A549 (cell line): Measurements from ENCODE around the gene GRID1. TPM values are rescaled to one million over a fixed set of nuclear protein-coding genes. Genes with fewer than 3 reads are reported as not detected.

Experiments used
- ATAC-seq, 2 experiments: fragments of 200-7000 bp in 1 of 2; fragments of >200 bp in 1 of 2; cut with Nextera tagmentation in 1 of 2; cut with Tn5 transposase in 1 of 2; 3 replicates each; pipeline versions ENCODE4 v1.8.0 to v1.9.1; 2018 to 2020; ENCODE audit warnings: mild to moderate bottlenecking in 1 of 2, moderate library complexity in 1 of 2
- CTCF ChIA-PET: fragments of 300-600 bp; sonication (Branson Sonifier 250); formaldehyde crosslinking; extraction: SDS; loops from one replicate; lab custom pipeline; 2021; ENCODE audit warnings: antibody characterized with exemption, inconsistent platforms; lab: Yijun Ruan, JAX
- POLR2A ChIA-PET: fragments of 350-600 bp; formaldehyde crosslinking; extraction: SDS; loops from one replicate; lab custom pipeline; 2021; ENCODE audit warnings: antibody characterized with exemption, inconsistent platforms; lab: Yijun Ruan, JAX
- DNase-seq, 2 experiments: peaks; one replicate each; pipeline versions ENCODE4 v3.0.0 to v3.0.0-alpha.2; 2011 to 2016; ENCODE audit warnings: low read depth in 1 of 2, low spot score in 1 of 2
- FAIRE-seq: peaks from 2 replicates; lab custom pipeline; 2011; peaks lifted over from hg19 to GRCh38; lab: Jason Lieb, UNC
- H3K27ac ChIP-seq, 2 experiments: fragments of >200 bp; sonication (Bioruptor Twin); formaldehyde crosslinking; 3 replicates each; pipeline ENCODE4 v1.5.1; 2016 to 2017
- H3K4me1 ChIP-seq: fragments of >200 bp; sonication (Bioruptor Twin); formaldehyde crosslinking; 3 replicates; pipeline ENCODE4 v1.6.1; 2016
- H3K4me2 ChIP-seq: fragments of >200 bp; sonication (Bioruptor Twin); formaldehyde crosslinking; 3 replicates; pipeline ENCODE4 v1.6.1; 2016
- H3K4me3 ChIP-seq: fragments of >200 bp; sonication (Bioruptor Twin); formaldehyde crosslinking; 3 replicates; pipeline ENCODE4 v1.5.1; 2016
- H3K9me3 ChIP-seq: fragments of >200 bp; sonication (Bioruptor Twin); formaldehyde crosslinking; 3 replicates; pipeline ENCODE4 v1.6.1; 2016
- BHLHE40 ChIP-seq: IDR thresholded peaks from 2 replicates; pipeline ENCODE4 v1.6.1; 2012; ENCODE audit warnings: low read depth, low read length, inconsistent platforms
- CBX8 ChIP-seq: fragments of 200-600 bp; sonication (generic); IDR thresholded peaks from 2 replicates; pipeline ENCODE4 v1.6.1; 2016
- EHMT2 ChIP-seq: fragments of 200-600 bp; sonication (generic); IDR thresholded peaks from 2 replicates; pipeline ENCODE4 v1.6.1; 2016; ENCODE audit warnings: antibody characterized with exemption, low read depth, mild to moderate bottlenecking, moderate library complexity
- HOXB13 ChIP-seq: fragments of 250-450 bp; sonication (Bioruptor Pico); IDR thresholded peaks from 2 replicates; pipeline ENCODE4 v1.5.0; 2020; ENCODE audit warnings: low read depth, mild to moderate bottlenecking, moderate library complexity
- JUNB ChIP-seq: fragments of >200 bp; sonication (Bioruptor Twin); formaldehyde crosslinking; IDR thresholded peaks from 2 replicates; pipeline ENCODE4 v1.6.1; 2016
- KDM5A ChIP-seq: fragments of 200-600 bp; sonication (generic); IDR thresholded peaks from 2 replicates; pipeline ENCODE4 v1.6.1; 2016; ENCODE audit warnings: antibody characterized with exemption, mild to moderate bottlenecking
- MAX ChIP-seq: IDR thresholded peaks from 2 replicates; pipeline ENCODE4 v1.6.1; 2012
- MYC ChIP-seq: IDR thresholded peaks from 2 replicates; pipeline ENCODE4 v1.6.1; 2012; ENCODE audit warnings: mild to moderate bottlenecking, inconsistent platforms, low read length, improper control_type of control experiment, borderline replicate concordance
- NFE2L2 ChIP-seq: fragments of 150-350 bp; conservative IDR thresholded peaks from 2 replicates; pipeline ENCODE4 v1.6.1; 2014; ENCODE audit warnings: low read length
- POLR2AphosphoS2 ChIP-seq: conservative IDR thresholded peaks from 2 replicates; pipeline ENCODE4 v1.6.1; 2012; ENCODE audit warnings: low read length, improper control_type of control experiment, inconsistent platforms
- RAD21 ChIP-seq, 2 experiments: fragments of >200 bp in 1 of 2; sonication (Bioruptor Twin) in 1 of 2; formaldehyde crosslinking in 1 of 2; IDR thresholded peaks in 1 of 2; conservative IDR thresholded peaks in 1 of 2; 2 replicates in 1 of 2; 3 replicates in 1 of 2; pipeline ENCODE4 v1.6.1; 2012 to 2018; ENCODE audit warnings: inconsistent platforms in 1 of 2
- RCOR1 ChIP-seq: fragments of 150-350 bp; IDR thresholded peaks from 2 replicates; pipeline ENCODE4 v1.6.1; 2014; ENCODE audit warnings: antibody characterized with exemption, low read length, low read depth
- RNF2 ChIP-seq: fragments of 200-600 bp; sonication (generic); IDR thresholded peaks from 2 replicates; pipeline ENCODE4 v1.6.1; 2016; ENCODE audit warnings: low read depth, mild to moderate bottlenecking, antibody characterized with exemption, moderate library complexity, borderline replicate concordance
- SMC3 ChIP-seq: fragments of >200 bp; sonication (Bioruptor Twin); formaldehyde crosslinking; IDR thresholded peaks from 3 replicates; pipeline ENCODE4 v1.6.1; 2018; ENCODE audit warnings: inconsistent platforms
- SREBF2 ChIP-seq: fragments of 450-650 bp; IDR thresholded peaks from 2 replicates; pipeline ENCODE4 v1.6.1; 2014; ENCODE audit warnings: mild to moderate bottlenecking, moderate library complexity
- WGBS: methylation state at CpG from one replicate; pipeline ENCODE4 v1.1.6; 2017; ENCODE audit errors: missing lambda C conversion rate; 5-methylcytosine and 5-hydroxymethylcytosine counted together
- polyA plus RNA-seq, 4 experiments: library from polyadenylated mRNA; depleted of rRNA in 3 of 4; stranded (reverse); fragments of >200 nt; fragmentation: RNase III in 1 of 4; extraction: RNeasy Plus Mini Kit Qiagen cat#74134 plus additional on column Dnase treatment in 1 of 4; gene quantifications; 2 replicates in 3 of 4; 3 replicates in 1 of 4; pipeline ENCODE4 v1.2.3, GENCODE V29; 2011 to 2017
- TF ChIP-seq, protein P1 (sequence below): fragments of >200 bp; sonication (Bioruptor Twin); formaldehyde crosslinking; IDR thresholded peaks from 2 replicates; pipeline ENCODE4 v1.6.1; 2016
- TF ChIP-seq, protein P2 (sequence below): fragments of 150-350 bp; IDR thresholded peaks from 2 replicates; pipeline ENCODE4 v1.6.1; 2014; ENCODE audit warnings: low read depth, mild to moderate bottlenecking, low read length
- TF ChIP-seq, protein P3 (sequence below): IDR thresholded peaks from 2 replicates; pipeline ENCODE4 v1.6.1; 2012; ENCODE audit warnings: low read depth, borderline replicate concordance
- TF ChIP-seq, protein P4 (sequence below): fragments of 200-600 bp; sonication (generic); IDR thresholded peaks from 2 replicates; pipeline ENCODE4 v1.6.1; 2016; ENCODE audit warnings: antibody characterized with exemption, mild to moderate bottlenecking, moderate library complexity

GRID1 gene
- polyA plus RNA-seq, 2 of the 4 experiments (the other 2 are of a cell fraction), result 0.14 to 0.30 TPM

- TF ChIP-seq, protein P1, sequence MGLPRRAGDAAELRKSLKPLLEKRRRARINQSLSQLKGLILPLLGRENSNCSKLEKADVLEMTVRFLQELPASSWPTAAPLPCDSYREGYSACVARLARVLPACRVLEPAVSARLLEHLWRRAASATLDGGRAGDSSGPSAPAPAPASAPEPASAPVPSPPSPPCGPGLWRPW, result no peak
- TF ChIP-seq KDM5A (no peak), NFE2L2 (no peak), MAX (no peak)
Observed at GRCh38 chr10:86310291-86310690, 56.3 kb downstream of the GRID1 start (continued).

- no peak overlapping the region for H3K27ac ChIP-seq
- CTCF ChIA-PET, result no interaction called here
- ATAC-seq (no peak), FAIRE-seq (no peak), DNase-seq (no peak)
- H3K4me3 ChIP-seq, result no peak overlapping the region
- H3K4me1 ChIP-seq, result no peaks in the 10 kb centered on the region
- H3K4me2 ChIP-seq, result no peak overlapping the region
- POLR2A ChIA-PET, result no interaction called here
- H3K9me3 ChIP-seq, result no peaks in the 10 kb centered on the region
- WGBS, result no CpG with 5 or more reads among the region's 1 CpG
- TF ChIP-seq SMC3, result no peak
Observed at GRCh38 chr10:86308056-86308455, 58.5 kb downstream of the GRID1 start.

DNA sequence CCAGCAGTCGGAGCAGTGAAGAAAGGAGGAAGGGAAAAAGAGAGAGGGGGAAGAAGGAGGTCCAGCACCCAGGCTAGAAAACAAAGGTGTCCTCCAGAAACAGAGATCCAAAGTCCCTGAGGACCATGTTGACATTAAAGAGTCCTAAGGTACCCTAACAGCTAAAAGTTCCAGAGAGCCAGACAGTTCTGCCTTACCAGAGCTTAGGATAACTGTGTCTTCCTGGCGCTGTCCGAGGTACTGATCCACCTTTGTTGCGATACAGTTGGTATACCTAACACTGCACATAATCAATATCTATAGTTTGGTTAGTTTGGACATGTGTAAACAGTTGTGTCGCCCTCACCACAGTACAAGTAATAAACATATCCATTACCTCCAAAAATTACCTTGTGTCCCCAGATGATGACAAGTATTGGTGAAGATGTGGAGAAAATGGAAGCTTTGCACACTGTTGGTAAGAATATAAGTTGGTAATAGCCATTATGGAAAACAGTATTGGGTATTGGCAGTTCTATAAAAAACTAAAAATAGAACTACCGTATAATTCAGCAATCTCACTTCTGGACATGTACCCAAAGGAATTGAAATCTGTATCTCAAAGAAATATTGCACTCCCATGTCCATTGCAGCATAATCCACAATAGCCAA, 59.8 kb downstream of the GRID1 start:
- no peak for FAIRE-seq

GRCh38 chr10:86305521-86305920, 61.1 kb downstream of the GRID1 start:
- no peak for ATAC-seq
- CTCF ChIA-PET, result no interaction called here
- no peak for DNase-seq
- Histone ChIP-seq H3K9me3 (no peaks in the 10 kb centered on the region), H3K4me1 (no peaks in the 10 kb centered on the region)
- no peak for FAIRE-seq
- TF ChIP-seq CBX8, result no peak
- no peak for TF ChIP-seq RCOR1
- TF ChIP-seq, protein P2, sequence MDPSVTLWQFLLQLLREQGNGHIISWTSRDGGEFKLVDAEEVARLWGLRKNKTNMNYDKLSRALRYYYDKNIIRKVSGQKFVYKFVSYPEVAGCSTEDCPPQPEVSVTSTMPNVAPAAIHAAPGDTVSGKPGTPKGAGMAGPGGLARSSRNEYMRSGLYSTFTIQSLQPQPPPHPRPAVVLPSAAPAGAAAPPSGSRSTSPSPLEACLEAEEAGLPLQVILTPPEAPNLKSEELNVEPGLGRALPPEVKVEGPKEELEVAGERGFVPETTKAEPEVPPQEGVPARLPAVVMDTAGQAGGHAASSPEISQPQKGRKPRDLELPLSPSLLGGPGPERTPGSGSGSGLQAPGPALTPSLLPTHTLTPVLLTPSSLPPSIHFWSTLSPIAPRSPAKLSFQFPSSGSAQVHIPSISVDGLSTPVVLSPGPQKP, result no peak
- TF ChIP-seq BHLHE40, result no peak
- TF ChIP-seq HOXB13 (CRISPR knock-in tag), result no peak
- no peak for TF ChIP-seq SMC3
- no peak for TF ChIP-seq JUNB
- TF ChIP-seq, protein P3, sequence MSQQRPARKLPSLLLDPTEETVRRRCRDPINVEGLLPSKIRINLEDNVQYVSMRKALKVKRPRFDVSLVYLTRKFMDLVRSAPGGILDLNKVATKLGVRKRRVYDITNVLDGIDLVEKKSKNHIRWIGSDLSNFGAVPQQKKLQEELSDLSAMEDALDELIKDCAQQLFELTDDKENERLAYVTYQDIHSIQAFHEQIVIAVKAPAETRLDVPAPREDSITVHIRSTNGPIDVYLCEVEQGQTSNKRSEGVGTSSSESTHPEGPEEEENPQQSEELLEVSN, result no peak
- no peak for TF ChIP-seq MYC
- no peak for TF ChIP-seq POLR2AphosphoS2
- TF ChIP-seq SREBF2, result no peak
- TF ChIP-seq, all 56 proteins: peak for 0
- no peak overlapping the region for H3K4me2 ChIP-seq
- WGBS, result 0% methylated on average over 1 of the region's 1 CpG
- no peak overlapping the region for H3K27ac ChIP-seq
- POLR2A ChIA-PET, result no interaction called here
- no peak overlapping the region for H3K4me3 ChIP-seq

More for the DNA sequence above, 59.8 kb downstream of the GRID1 start:
- no peak for DNase-seq
- ChIA-PET POLR2A (no interaction called here), CTCF (no interaction called here)
- ATAC-seq, result peak; percentile 26 to 54; a peak in 2 of 6 replicates
- Histone ChIP-seq H3K4me3 (no peak overlapping the region), H3K4me1 (no peaks in the 10 kb centered on the region), H3K4me2 (no peak overlapping the region)
- no peak for TF ChIP-seq RNF2
- TF ChIP-seq, protein P4, sequence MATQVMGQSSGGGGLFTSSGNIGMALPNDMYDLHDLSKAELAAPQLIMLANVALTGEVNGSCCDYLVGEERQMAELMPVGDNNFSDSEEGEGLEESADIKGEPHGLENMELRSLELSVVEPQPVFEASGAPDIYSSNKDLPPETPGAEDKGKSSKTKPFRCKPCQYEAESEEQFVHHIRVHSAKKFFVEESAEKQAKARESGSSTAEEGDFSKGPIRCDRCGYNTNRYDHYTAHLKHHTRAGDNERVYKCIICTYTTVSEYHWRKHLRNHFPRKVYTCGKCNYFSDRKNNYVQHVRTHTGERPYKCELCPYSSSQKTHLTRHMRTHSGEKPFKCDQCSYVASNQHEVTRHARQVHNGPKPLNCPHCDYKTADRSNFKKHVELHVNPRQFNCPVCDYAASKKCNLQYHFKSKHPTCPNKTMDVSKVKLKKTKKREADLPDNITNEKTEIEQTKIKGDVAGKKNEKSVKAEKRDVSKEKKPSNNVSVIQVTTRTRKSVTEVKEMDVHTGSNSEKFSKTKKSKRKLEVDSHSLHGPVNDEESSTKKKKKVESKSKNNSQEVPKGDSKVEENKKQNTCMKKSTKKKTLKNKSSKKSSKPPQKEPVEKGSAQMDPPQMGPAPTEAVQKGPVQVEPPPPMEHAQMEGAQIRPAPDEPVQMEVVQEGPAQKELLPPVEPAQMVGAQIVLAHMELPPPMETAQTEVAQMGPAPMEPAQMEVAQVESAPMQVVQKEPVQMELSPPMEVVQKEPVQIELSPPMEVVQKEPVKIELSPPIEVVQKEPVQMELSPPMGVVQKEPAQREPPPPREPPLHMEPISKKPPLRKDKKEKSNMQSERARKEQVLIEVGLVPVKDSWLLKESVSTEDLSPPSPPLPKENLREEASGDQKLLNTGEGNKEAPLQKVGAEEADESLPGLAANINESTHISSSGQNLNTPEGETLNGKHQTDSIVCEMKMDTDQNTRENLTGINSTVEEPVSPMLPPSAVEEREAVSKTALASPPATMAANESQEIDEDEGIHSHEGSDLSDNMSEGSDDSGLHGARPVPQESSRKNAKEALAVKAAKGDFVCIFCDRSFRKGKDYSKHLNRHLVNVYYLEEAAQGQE, result peak; percentile 95
- no peak for TF ChIP-seq RAD21 (conservative IDR thresholded peaks at IDR 0.05 in 1 of 2, IDR thresholded peaks at IDR 0.05 in 1 of 2)
- TF ChIP-seq EHMT2, result peak; percentile 91
- TF ChIP-seq, all 56 proteins: peak for 2
- 25% methylated on average over 6 of the region's 6 CpGs for WGBS
- Histone ChIP-seq H3K9me3 (no peaks in the 10 kb centered on the region), H3K27ac (no peak overlapping the region)
